Muscle of arm (tissue), 14 donors: Measurements from ENCODE around the gene TANC1. TPM values are rescaled to one million over a fixed set of nuclear protein-coding genes. Genes with fewer than 3 reads are reported as not detected.

ENCODE experiments used
- DNase-seq: peaks from one replicate; pipeline ENCODE4 v3.0.0-alpha.2; 2013
- long read RNA-seq, 11 donors: transcript quantifications; one replicate each; lab custom pipeline, GENCODE V29; 2026
- polyA plus RNA-seq, 12 donors: library from polyadenylated mRNA; unstranded; fragments of 120-200 nt; gene quantifications; one replicate each; pipeline ENCODE4 v1.2.1, GENCODE V29; 2013; ENCODE audit not compliant: insufficient read length in 12 of 12

TANC1 gene
- 10 to 100 TPM in 11 of 12 donors, not detected in 1; 17.3 to 35.8 (median 25.8) TPM for polyA plus RNA-seq
- long read RNA-seq, donor 1, full-length matches to known transcripts = 2 of 2 reads
- long read RNA-seq, donor 1, partial matches to known transcripts = 0 of 2 reads
- long read RNA-seq, donor 1, other reads (novel, unspliced or antisense) = 0 of 2 reads
- long read RNA-seq, donor 2, full-length matches to known transcripts = 2 of 2 reads
- long read RNA-seq, donor 2, partial matches to known transcripts = 0 of 2 reads
- long read RNA-seq, donor 2, other reads (novel, unspliced or antisense) = 0 of 2 reads
- long read RNA-seq, donor 3, full-length matches to known transcripts = 1 of 8 reads
- long read RNA-seq, donor 3, partial matches to known transcripts = 7 of 8 reads
- long read RNA-seq, donor 3, other reads (novel, unspliced or antisense) = 0 of 8 reads
- long read RNA-seq, donor 4, full-length matches to known transcripts = 1 of 1 reads
- long read RNA-seq, donor 4, partial matches to known transcripts = 0 of 1 reads
- long read RNA-seq, donor 4, other reads (novel, unspliced or antisense) = 0 of 1 reads
- long read RNA-seq, donor 5, full-length matches to known transcripts = 6 of 6 reads
- long read RNA-seq, donor 5, partial matches to known transcripts = 0 of 6 reads
- long read RNA-seq, donor 5, other reads (novel, unspliced or antisense) = 0 of 6 reads
- long read RNA-seq, donor 6, partial matches to known transcripts = 9 of 9 reads
- long read RNA-seq, donor 6, other reads (novel, unspliced or antisense) = 0 of 9 reads
- long read RNA-seq, donor 7 = 0 reads
- long read RNA-seq, donor 8, full-length matches to known transcripts = 1 of 1 reads
- long read RNA-seq, donor 8, partial matches to known transcripts = 0 of 1 reads
- long read RNA-seq, donor 8, other reads (novel, unspliced or antisense) = 0 of 1 reads
- long read RNA-seq, donor 9 = 0 reads
- long read RNA-seq, donor 10, full-length matches to known transcripts = 2 of 2 reads
- long read RNA-seq, donor 10, partial matches to known transcripts = 0 of 2 reads
- long read RNA-seq, donor 10, other reads (novel, unspliced or antisense) = 0 of 2 reads
- long read RNA-seq, donor 11 = 0 reads

GRCh38 chr2:158968396-158969161 lies at the start of gene TANC1:
Gene TANC1, plus strand, starts transcription at chr2:158968640. Its CDS starts 97,271 bp downstream, at chr2:159065911.
- peak; percentile 86 for DNase-seq

GRCh38 chr2:158921599-158922408 lies 46.6 kb upstream of the TANC1 start:
- DNase-seq = no peak

GRCh38 chr2:158922601-158923000 lies 45.8 kb upstream of the TANC1 start:
- no peak for DNase-seq

GRCh38 chr2:158923180-158923594 lies 45.3 kb upstream of the TANC1 start:
- DNase-seq = no peak

GRCh38 chr2:158923641-158924040 lies 44.8 kb upstream of the TANC1 start:
- no peak for DNase-seq

GRCh38 chr2:158926478-158926948 lies 41.9 kb upstream of the TANC1 start:
- DNase-seq = no peak

GRCh38 chr2:158928515-158928914 lies 39.9 kb upstream of the TANC1 start:
- DNase-seq = no peak

GRCh38 chr2:158928965-158929364 lies 39.5 kb upstream of the TANC1 start:
- DNase-seq = no peak

- DNase-seq = no peak
Observed at GRCh38 chr2:158931572-158931971, 36.9 kb upstream of the TANC1 start.

- no peak for DNase-seq
Observed at GRCh38 chr2:158932131-158932645, 36.3 kb upstream of the TANC1 start.

- DNase-seq = no peak
Observed at GRCh38 chr2:158934170-158934569, 34.3 kb upstream of the TANC1 start.

GRCh38 chr2:158935617-158936016 lies 32.8 kb upstream of the TANC1 start:
- no peak for DNase-seq

GRCh38 chr2:158936978-158937377 lies 31.5 kb upstream of the TANC1 start:
- peak; percentile 33 for DNase-seq

- DNase-seq = no peak
Observed at GRCh38 chr2:158940356-158940755, 28.1 kb upstream of the TANC1 start.

GRCh38 chr2:158943973-158944372 lies 24.5 kb upstream of the TANC1 start:
- DNase-seq = no peak

- no peak for DNase-seq
Observed at GRCh38 chr2:158948964-158949699, 19.3 kb upstream of the TANC1 start.

GRCh38 chr2:158953454-158953853 lies 15.0 kb upstream of the TANC1 start:
- DNase-seq = peak; percentile 57

- DNase-seq = peak; percentile 79
Observed at GRCh38 chr2:158953926-158954763, 14.3 kb upstream of the TANC1 start.
